ENCODE measurements around the gene RNU6-1.
A peak's percentile ranks its signal among the peaks of the same experiment; 100 is the strongest.

RNU6-1 gene

GRCh38 chr15:67839929-67840748 is at the start of gene RNU6-1:
TSS of gene RNU6-1 (minus strand) at chr15:67840045.
- H3K4me3 ChIP-seq (ENCODE audit: low read length) = peak within 1 kb of the TSS; percentile 89
- no peak for TF ChIP-seq ZNF274 (IDR thresholded peaks at IDR 0.05; ENCODE audit: low read depth, low read length)

GRCh38 chr15:67887776-67888175 is 47.9 kb upstream of the RNU6-1 start:
- no peak for TF ChIP-seq ZNF274 (IDR thresholded peaks at IDR 0.05; ENCODE audit: low read depth, low read length)
- no peak overlapping the region for H3K4me3 ChIP-seq (ENCODE audit: low read length)

GRCh38 chr15:67885861-67886260 is 46.0 kb upstream of the RNU6-1 start:
- no peak for TF ChIP-seq ZNF274 (IDR thresholded peaks at IDR 0.05; ENCODE audit: low read depth, low read length)
- no peak overlapping the region for H3K4me3 ChIP-seq (ENCODE audit: low read length)

GRCh38 chr15:67885175-67885523 is 45.3 kb upstream of the RNU6-1 start:
- peak overlapping the region; percentile 44; the same call in 1 of the 2 replicates for H3K4me3 ChIP-seq (ENCODE audit: low read length)
- TF ChIP-seq ZNF274 (IDR thresholded peaks at IDR 0.05; ENCODE audit: low read depth, low read length) = no peak

DNA sequence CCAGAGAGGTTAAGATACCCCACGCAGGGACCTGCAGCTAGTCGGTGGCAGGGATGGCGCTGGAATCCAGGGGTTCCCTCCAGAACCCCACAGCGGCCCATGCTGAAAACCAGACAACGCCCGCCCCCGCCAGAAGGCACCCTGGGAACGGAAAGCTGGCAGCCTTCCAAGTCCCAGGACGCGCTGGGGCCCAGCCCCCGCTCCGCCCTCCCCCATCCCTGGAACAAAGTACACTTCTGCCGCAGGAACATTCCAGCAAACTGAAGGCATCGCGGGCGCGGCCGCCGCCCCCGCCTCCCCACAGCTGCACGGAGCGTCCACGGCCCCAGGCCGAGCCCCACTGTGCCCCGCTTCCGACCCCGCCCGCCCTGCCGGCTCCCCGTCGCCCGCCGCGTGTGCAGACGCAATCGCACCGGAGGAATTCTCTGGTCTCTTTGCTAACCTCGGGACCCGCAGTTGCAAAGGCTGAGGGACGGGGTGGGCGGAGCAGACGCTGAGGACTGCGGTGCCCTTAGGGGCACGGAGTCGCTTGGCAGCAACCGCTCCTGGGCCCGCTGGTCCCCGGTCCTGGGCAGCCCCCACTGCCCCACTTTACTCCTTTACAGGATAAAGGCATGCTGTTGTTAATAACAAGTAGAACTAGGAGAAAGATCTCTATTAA is 44.8 kb upstream of the RNU6-1 start:
- no peak for TF ChIP-seq ZNF274 (IDR thresholded peaks at IDR 0.05; ENCODE audit: low read depth, low read length)
- H3K4me3 ChIP-seq (ENCODE audit: low read length) = peak overlapping the region; percentile 44

- TF ChIP-seq ZNF274 (IDR thresholded peaks at IDR 0.05; ENCODE audit: low read depth, low read length) = no peak
- H3K4me3 ChIP-seq (ENCODE audit: low read length) = no peak overlapping the region
These were observed 44.2 kb upstream of the RNU6-1 start for GRCh38 chr15:67884009-67884408.

- TF ChIP-seq ZNF274 (IDR thresholded peaks at IDR 0.05; ENCODE audit: low read depth, low read length) = no peak
- H3K4me3 ChIP-seq (ENCODE audit: low read length) = no peak overlapping the region
These were observed 43.5 kb upstream of the RNU6-1 start for GRCh38 chr15:67883234-67883773.

DNA sequence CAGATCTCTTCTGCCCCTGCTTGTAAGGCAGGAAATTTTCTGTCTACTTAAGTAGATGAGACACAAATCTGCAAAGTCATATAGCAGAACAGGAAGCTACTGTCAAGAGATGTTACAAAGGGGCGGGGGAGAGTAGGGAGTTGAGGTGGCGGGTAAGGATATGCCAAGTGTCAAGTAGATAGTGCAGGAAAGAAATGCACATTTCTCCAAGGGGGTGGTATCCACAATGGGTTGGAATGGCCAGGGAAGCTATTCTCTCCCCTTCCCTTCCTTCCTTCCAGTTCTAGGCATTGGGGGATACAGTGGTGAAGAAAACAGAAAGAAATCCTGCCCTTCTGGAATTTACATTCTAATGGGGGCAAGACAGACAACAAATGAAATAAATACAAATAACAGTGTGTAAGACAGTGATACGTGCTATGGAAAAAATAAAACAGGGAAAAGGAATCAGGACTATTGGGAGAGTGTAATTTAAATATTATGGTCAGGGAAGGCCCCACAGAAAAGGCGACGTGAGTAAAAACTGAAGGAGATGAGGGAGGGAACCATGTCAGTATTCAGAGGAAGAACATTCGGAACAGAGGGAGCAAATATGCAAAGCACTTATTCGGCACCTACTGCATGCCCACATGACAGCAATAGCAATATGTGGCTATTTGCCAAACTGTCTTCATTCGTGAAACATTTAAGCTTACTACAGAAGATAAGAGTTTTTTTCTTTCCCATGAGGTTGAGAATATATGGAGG is 42.8 kb upstream of the RNU6-1 start:
- no peak for TF ChIP-seq ZNF274 (IDR thresholded peaks at IDR 0.05; ENCODE audit: low read depth, low read length)
- no peak overlapping the region for H3K4me3 ChIP-seq (ENCODE audit: low read length)

GRCh38 chr15:67880651-67881182 is 40.9 kb upstream of the RNU6-1 start:
- H3K4me3 ChIP-seq (ENCODE audit: low read length) = no peak overlapping the region
- no peak for TF ChIP-seq ZNF274 (IDR thresholded peaks at IDR 0.05; ENCODE audit: low read depth, low read length)

DNA sequence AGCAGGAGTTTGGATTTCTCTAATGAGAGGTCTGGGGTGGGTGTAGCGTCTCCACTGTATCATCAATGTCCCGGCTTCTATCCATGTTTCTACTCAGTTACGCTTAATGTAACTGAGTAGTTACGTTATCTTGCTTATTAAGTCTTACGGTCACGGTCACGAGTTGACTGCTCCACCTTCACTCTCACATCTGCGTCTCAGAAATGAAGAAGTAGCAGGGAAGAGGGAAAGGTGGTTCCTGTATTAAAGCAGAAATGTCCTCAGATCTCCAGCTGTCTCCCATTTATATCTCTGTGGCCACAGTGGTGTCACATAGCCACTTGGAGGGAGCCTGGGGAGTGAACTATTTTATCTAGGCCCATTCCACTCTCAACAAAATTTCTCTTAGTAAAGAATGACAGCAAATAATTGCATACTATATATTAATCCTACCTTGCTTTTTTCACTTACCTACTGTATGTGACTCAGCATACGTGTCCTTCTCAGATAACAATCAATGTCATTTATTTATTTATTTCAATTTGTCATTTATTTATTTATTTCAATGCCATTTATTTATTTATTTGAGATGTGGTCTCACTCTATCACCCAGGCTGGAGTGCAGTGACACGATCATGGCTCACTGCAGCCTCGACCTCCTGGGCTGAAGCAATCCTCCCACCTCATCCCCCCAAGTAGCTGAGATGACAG is 39.7 kb upstream of the RNU6-1 start:
- TF ChIP-seq ZNF274 (IDR thresholded peaks at IDR 0.05; ENCODE audit: low read depth, low read length) = no peak
- no peak overlapping the region for H3K4me3 ChIP-seq (ENCODE audit: low read length)

DNA sequence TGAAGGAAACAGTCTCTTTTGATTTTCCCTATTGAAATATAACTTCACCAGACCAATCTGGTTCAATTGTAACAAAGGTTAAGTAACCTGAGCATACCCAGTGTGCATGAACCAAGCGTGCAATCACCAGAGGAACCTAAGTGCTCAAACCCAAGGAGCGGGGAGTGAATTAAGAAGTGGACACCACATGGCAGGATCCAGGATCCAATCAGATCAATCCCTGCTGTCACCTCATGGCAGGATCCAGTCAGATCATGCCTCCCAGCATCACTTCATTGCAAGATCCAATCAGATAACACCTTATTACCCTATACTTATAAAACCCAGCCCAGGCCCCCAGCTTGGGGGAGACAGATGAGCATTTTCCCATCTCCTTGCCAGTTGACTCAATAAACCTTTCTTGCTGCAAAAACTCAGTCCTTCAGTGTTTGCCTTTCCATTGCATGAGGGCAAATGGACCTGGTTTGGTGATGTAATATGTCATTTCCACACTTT is 38.9 kb upstream of the RNU6-1 start:
- H3K4me3 ChIP-seq (ENCODE audit: low read length) = no peak overlapping the region
- TF ChIP-seq ZNF274 (IDR thresholded peaks at IDR 0.05; ENCODE audit: low read depth, low read length) = no peak

- no peak for TF ChIP-seq ZNF274 (IDR thresholded peaks at IDR 0.05; ENCODE audit: low read depth, low read length)
- no peak overlapping the region for H3K4me3 ChIP-seq (ENCODE audit: low read length)
These were observed 33.9 kb upstream of the RNU6-1 start for GRCh38 chr15:67873777-67874176.

GRCh38 chr15:67870868-67871408 is 31.1 kb upstream of the RNU6-1 start:
- H3K4me3 ChIP-seq (ENCODE audit: low read length) = no peak overlapping the region
- no peak for TF ChIP-seq ZNF274 (IDR thresholded peaks at IDR 0.05; ENCODE audit: low read depth, low read length)

Data from GM08714 (cell line).